Body of pancreas (tissue), 4 donors: Measurements from ENCODE around the gene EIF4B.

Source experiments
- POLR2A ChIP-seq, 3 donors: fragments of 450-650 bp; IDR thresholded peaks; one replicate each; pipeline ENCODE4 v1.6.1; 2016; ENCODE audit warnings: antibody characterized with exemption in 3 of 3, mild to moderate bottlenecking in 2 of 3
- TF ChIP-seq, protein P1 (sequence below), 7 experiments: fragments of 450-650 bp in 4 of 7; fragments of 200-600 bp in 3 of 7; sonication (generic) in 3 of 7; IDR thresholded peaks; one replicate each; pipeline ENCODE4 v1.5.1; 2016 to 2019; ENCODE audit warnings: antibody characterized with exemption in 7 of 7

DNA sequence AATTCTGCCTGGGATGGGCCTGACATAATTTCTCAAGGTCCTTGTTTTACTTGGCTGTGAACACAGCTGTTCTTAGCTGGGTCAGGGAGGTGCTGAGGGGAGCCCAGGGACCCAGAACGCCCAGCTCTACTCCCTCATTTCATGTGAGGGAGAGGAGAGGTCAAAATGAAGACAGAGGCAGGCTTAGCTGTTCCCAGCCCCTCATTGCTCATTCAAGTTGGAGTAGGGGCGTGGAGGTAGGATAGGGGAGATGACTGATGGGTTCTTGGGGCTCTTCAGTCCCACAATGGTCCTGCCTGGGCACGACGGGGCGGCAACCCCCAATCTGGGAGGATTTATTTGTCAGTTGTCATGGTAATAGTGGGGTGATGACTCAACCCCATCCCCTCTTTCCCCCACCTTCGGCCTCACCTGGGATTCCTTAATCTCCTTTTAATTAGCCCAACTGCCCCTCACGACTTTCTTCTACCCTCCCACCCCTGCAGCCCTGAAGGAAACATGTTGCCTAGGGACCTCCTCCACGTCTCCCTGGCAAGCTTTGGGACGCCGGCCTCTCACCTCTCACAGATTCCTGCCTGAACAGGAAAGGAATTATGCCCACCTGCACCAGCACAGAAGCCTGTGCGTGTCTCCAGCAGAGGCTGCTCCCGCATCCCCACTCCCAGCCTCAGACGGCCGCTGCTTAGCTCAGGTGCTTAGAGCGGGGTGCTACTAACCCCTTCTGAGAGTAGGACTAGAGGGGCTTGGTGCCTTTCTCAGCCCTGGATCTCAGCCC, 62.7 kb downstream of the EIF4B start:
- TF ChIP-seq, protein P1, sequence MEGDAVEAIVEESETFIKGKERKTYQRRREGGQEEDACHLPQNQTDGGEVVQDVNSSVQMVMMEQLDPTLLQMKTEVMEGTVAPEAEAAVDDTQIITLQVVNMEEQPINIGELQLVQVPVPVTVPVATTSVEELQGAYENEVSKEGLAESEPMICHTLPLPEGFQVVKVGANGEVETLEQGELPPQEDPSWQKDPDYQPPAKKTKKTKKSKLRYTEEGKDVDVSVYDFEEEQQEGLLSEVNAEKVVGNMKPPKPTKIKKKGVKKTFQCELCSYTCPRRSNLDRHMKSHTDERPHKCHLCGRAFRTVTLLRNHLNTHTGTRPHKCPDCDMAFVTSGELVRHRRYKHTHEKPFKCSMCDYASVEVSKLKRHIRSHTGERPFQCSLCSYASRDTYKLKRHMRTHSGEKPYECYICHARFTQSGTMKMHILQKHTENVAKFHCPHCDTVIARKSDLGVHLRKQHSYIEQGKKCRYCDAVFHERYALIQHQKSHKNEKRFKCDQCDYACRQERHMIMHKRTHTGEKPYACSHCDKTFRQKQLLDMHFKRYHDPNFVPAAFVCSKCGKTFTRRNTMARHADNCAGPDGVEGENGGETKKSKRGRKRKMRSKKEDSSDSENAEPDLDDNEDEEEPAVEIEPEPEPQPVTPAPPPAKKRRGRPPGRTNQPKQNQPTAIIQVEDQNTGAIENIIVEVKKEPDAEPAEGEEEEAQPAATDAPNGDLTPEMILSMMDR (IDR thresholded peaks at IDR 0.05) = no peak
- TF ChIP-seq POLR2A (IDR thresholded peaks at IDR 0.05) = no peak
